ENCODE measurements around the gene SPTLC1. TPM values are rescaled to one million over a fixed set of nuclear protein-coding genes. Genes with fewer than 3 reads are reported as not detected.

The SPTLC1 gene
- total and polyA plus RNA-seq, 2 of the 8 experiments (the other 6 are each of a cell fraction or from before 2014, with no cell fraction given): 34.2 to 62.1 TPM

Small RNA genes lying within 50 kb of the gene (small RNA-seq; reads per million reads assigned to genes)
- gene MTATP6P29 (ENCODE audit: insufficient read depth) (not detected), gene MTND4LP7 (ENCODE audit: insufficient read depth) (not detected)

Other genes starting within 250 kb of the SPTLC1 start
- 4.0 and 4.3 TPM in 2 replicates for gene ROR2, start 165.2 kb downstream of the SPTLC1 start, total RNA-seq (2021; fragmentation: NEBNext Ultra II Directional; extraction: Animal tissue kit (Norgen Biotek cat#: 25700))
- 2.7 and 5.4 TPM in 2 replicates for gene ROR2, start 165.2 kb downstream of the SPTLC1 start, polyA plus RNA-seq (2011; rRNA removed)
- gene IARS1, start 178.3 kb upstream of the SPTLC1 start, total RNA-seq (2021; fragmentation: NEBNext Ultra II Directional; extraction: Animal tissue kit (Norgen Biotek cat#: 25700)): 224 and 243 TPM in 2 replicates
- 64.9 and 74.9 TPM in 2 replicates for gene IARS1, start 178.3 kb upstream of the SPTLC1 start, polyA plus RNA-seq (2011; rRNA removed)
- 30.4 and 31.8 TPM in 2 replicates for gene NOL8, start 209.9 kb upstream of the SPTLC1 start, total RNA-seq (2021; fragmentation: NEBNext Ultra II Directional; extraction: Animal tissue kit (Norgen Biotek cat#: 25700))
- gene NOL8, start 209.9 kb upstream of the SPTLC1 start, polyA plus RNA-seq (2011; rRNA removed): 3.0 and 6.2 TPM in 2 replicates
- gene CENPP, start 210.5 kb upstream of the SPTLC1 start, total RNA-seq (2021; fragmentation: NEBNext Ultra II Directional; extraction: Animal tissue kit (Norgen Biotek cat#: 25700)): 9.9 and 10.8 TPM in 2 replicates
- 2.2 and 2.7 TPM in 2 replicates for gene CENPP, start 210.5 kb upstream of the SPTLC1 start, polyA plus RNA-seq (2011; rRNA removed)